GM18505 (cell line): Measurements from ENCODE around the gene TSSK3.
A peak's percentile ranks its signal among the peaks of the same experiment; 100 is the strongest.
"Not testable (repeated sequence)": the region's sequence is repeated elsewhere in the genome, so short reads cannot be mapped to it uniquely, and the experiment has no call there.

Source experiments
- ATAC-seq: cut with Tn5 transposase; IDR thresholded peaks from one replicate; pipeline ENCODE4 v1.9.1; 2021; ENCODE audit not compliant: unreplicated experiment
- POLR2A ChIP-seq: IDR thresholded peaks from 4 replicates; pipeline ENCODE4 v1.6.1; 2011; ENCODE audit warnings: borderline replicate concordance; ENCODE audit not compliant: insufficient read depth, insufficient read length; ENCODE audit errors: extremely low read depth

The TSSK3 gene

GRCh38 chr1:32346532-32347157 lies 15.7 kb upstream of the TSSK3 start:
- TF ChIP-seq POLR2A, result no peak
- no peak for ATAC-seq

GRCh38 chr1:32349211-32349708 lies 13.1 kb upstream of the TSSK3 start:
- no peak for TF ChIP-seq POLR2A
- ATAC-seq, result no peak

DNA sequence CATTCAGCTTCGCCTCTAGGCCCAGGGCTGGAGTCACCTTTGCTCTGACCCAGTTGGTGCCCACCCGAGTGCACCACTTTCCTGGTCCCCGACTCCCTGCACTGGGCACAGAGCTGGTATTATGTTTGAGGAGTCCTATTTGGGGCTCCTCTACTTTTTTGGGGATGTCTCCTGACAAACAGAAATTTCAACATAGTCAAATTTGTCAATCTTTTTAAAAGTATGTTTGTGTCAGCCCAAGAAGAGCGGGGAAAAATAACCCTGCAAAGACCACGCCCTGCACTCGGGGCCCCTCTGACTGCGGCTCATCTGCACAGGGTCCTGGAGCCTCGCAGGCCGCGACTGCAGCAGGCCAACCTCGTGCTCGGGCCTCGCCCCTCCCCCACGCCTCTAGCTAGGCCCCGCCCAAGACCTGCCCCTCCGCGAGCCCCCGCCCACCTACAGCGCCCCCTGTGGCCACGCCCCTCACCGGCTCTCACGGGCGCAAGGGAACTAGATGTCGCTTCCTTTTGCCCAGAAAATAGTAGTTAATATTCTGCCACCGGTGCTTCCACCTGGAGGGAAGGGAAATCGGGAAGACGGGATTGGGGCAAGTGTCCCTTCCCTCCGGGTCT lies 11.4 kb upstream of the TSSK3 start:
- peak; percentile 61 for TF ChIP-seq POLR2A
- peak; percentile 35 for ATAC-seq

- TF ChIP-seq POLR2A, result peak; percentile 65
- peak; percentile 77 for ATAC-seq
Measured at GRCh38 chr1:32351399-32352238, 10.7 kb upstream of the TSSK3 start.

DNA sequence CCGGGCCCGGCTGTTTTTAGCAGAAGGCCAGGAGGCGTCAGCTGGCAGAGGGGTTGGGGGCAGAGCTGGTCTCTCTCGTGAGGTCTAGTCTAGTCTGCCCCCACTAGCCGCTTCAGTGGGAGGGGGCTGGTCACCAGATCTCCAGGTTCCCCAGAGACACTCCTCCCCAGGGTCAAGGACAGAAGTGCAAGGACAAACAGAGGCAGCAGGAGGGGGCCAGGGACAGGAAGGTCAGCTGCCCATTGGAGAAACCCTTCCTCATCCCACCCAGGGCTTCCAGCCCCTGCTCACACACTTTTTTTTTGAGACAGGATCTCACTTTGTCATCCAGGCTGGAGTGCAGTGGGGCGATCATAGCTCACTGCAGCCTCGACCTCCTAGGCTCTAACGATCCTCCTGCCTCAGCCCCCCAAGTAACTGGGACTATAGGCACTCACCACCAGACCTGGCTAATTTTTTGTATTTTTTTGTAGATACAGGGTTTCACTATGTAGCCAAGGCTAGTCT lies 10.0 kb upstream of the TSSK3 start:
- ATAC-seq, result no peak

GRCh38 chr1:32352831-32353383 lies 9.4 kb upstream of the TSSK3 start:
- TF ChIP-seq POLR2A, result no peak
- ATAC-seq, result no peak

More for the DNA sequence above, 10.0 kb upstream of the TSSK3 start:
- no peak for TF ChIP-seq POLR2A

GRCh38 chr1:32353431-32353830 lies 8.9 kb upstream of the TSSK3 start:
- TF ChIP-seq POLR2A, result no peak
- ATAC-seq, result no peak

DNA sequence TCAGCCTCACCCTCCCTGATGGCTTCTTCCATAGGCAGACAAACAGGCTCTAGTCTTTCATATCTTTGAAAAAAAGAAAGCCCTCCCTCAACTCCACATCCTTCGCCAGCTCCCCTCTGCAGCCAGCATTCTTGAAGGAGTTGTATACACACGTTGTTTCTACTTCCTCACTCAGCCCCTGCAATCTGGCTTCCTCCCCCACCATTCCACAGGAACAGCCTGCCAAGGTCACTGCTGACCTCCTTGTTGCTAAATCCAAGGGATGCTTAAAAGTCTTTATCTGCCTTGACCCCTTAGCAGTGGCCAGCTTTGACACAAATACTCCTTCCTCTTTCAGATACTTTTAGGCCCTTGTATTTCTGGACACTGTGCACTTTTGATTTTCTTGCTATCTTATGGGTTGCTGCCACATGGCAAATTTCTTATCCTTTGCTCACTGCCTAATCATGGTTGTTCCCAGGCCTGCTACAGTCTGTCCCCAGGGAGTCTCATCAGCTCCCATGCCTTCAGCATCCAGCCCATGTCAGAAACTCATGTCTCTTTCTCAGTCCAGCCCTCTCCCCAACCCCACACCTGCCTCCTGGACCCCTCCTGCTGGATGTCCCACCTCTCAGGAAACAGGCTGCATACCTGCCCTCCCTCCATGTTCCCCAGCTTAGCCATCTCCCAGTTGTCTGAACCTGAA lies 8.3 kb upstream of the TSSK3 start:
- TF ChIP-seq POLR2A, result no peak
- ATAC-seq, result no peak

DNA sequence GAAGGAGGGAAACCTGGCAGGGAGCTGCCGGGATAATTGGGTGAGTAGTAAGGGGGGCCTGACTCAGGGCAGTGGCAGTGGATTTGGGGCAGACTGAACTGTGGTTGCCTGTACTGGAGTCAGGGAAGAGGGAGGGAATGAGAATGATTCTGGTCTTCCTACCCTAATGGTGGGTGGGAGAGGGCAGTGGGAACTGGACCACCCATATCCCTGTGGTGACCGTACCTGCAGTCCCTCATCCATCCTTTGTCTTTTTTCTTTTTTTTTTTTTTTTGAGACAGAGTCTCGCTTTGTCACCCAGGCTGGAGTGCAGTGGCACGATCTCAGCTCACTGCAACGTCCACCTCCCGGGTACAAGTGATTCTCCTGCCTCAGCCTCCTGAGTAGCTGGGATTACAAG lies 6.6 kb upstream of the TSSK3 start:
- not testable (repeated sequence) for ATAC-seq

DNA sequence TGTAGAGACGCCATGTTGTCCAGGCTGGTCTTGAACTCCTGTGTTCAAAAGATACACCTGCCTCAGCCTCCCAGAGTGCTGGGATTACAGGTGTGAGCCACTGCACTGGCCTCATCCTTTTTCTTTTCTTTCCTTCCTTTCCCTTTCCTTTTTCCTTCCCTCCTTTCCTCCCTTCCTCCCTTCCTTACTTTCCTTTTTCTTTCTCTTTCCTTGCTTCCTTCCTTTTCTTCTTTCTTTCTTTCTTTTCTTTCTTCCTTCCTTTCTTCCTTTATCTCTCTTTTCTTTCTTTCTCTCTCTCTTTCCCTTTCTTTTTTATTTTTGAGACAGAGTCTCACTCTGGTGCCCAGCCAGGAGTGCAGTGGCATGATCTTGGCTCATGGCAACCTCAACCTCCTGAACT lies 5.9 kb upstream of the TSSK3 start:
- no peak for ATAC-seq
- no peak for TF ChIP-seq POLR2A

DNA sequence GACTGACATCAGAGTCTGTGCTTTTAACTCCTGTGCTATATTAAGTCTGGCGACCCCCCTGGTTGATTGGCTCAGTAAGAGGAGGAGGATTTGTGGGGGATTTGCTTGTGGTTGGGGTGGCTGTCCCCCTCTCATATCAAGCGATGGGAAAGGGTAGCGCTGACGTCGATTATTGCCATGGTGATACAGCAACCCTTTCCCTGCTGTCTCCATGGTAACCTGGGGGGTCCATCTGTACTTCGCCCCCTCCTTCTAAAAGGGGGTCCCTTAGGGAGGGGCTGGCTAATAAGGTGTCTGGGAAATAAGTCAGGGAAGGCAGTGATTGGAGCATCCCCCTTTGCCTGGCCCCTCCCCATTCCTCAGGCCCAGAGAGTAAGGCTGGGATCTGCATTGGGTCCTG lies 4.7 kb upstream of the TSSK3 start:
- no peak for TF ChIP-seq POLR2A
- ATAC-seq, result no peak

GRCh38 chr1:32358435-32358834 lies 3.9 kb upstream of the TSSK3 start:
- ATAC-seq, result no peak
- TF ChIP-seq POLR2A, result no peak

- no peak for ATAC-seq
- no peak for TF ChIP-seq POLR2A
Measured at GRCh38 chr1:32361308-32361673, 1.0 kb upstream of the TSSK3 start.
